Mucosa of descending colon (tissue), 3 donors: Measurements from ENCODE around the gene NR1I2. TPM values are rescaled to one million over a fixed set of nuclear protein-coding genes. Genes with fewer than 3 reads are reported as not detected.

Experiments
- ATAC-seq: fragments of 200-7000 bp; cut with Tn5 transposase; one replicate; pipeline ENCODE4 v1.9.1; 2020; ENCODE audit warnings: mild to moderate bottlenecking, moderate library complexity
- DNase-seq, 3 donors: peaks; one replicate each; pipeline ENCODE4 v3.0.0-alpha.2; 2020
- H3K36me3 ChIP-seq: fragments of 200-600 bp; one replicate; pipeline ENCODE4 v1.8.0; 2021; ENCODE audit warnings: low read depth, mild to moderate bottlenecking
- H3K4me1 ChIP-seq: fragments of 200-600 bp; one replicate; pipeline ENCODE4 v1.8.0; 2021; ENCODE audit warnings: low read depth, mild to moderate bottlenecking
- H3K4me3 ChIP-seq: fragments of 200-600 bp; one replicate; pipeline ENCODE4 v1.8.0; 2021; ENCODE audit warnings: mild to moderate bottlenecking
- H3K9me3 ChIP-seq: fragments of 200-600 bp; one replicate; pipeline ENCODE4 v1.8.0; 2021; ENCODE audit warnings: mild to moderate bottlenecking
- intact Hi-C, 2 donors: fragments of 100-400 bp; cut with DNase I in 1 of 2; cut with micrococcal nuclease in 1 of 2; formaldehyde crosslinking; loops; one replicate each; pipeline versions ENCODE4 v1.11.0 to v1.11.1; 2022; cut with DNase I, micrococcal nuclease
- total RNA-seq, 3 donors: library from RNA; stranded (reverse); fragmentation: NEBNext Ultra II Directional in 2 of 3; extraction: Animal tissue kit (Norgen Biotek cat#: 25700) in 2 of 3; gene quantifications; one replicate each; pipeline versions ENCODE4 v1.2.1 to v1.2.4, GENCODE V29; 2021 to 2023
- TF ChIP-seq, protein P1 (sequence below): fragments of 200-600 bp; IDR thresholded peaks from one replicate; pipeline ENCODE4 v1.8.0; 2022; ENCODE audit warnings: antibody characterized with exemption, mild to moderate bottlenecking
- donor health status: DM: no; HTN: no; CAD: no; lungs with moderate emphysema.
- donor health status: DM: no; HTN: no; CAD: no.
- donor health status: DM: no; HTN: yes; CAD: no.

Gene NR1I2
- total RNA-seq, 3 donors from 2014 or later = 62.9 to 141 (median 79.1) TPM

DNA sequence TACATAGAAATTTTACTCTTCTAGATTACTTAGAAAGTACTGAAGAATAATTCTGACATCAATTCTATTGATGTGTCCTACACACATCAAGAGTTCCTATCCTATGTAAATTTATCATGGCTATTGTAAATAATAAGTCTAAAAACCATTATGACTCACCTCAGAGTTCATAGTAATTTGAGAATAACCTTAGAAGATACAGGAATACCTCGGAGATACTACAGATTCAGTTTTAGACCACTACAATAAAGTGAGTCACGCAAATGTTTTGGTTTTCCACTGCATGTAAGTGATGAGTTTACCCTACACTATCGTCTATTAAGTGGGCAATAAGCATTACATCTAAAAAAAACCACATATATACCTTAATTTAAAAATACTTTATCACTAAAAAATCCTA is 74.8 kb downstream of the NR1I2 start:
- H3K4me3 ChIP-seq = no peak overlapping the region
- intact Hi-C loops = no loop called here
- H3K9me3 ChIP-seq = no peaks in the 10 kb centered on the region
- no peaks in the 10 kb centered on the region for H3K36me3 ChIP-seq
- TF ChIP-seq, protein P1, sequence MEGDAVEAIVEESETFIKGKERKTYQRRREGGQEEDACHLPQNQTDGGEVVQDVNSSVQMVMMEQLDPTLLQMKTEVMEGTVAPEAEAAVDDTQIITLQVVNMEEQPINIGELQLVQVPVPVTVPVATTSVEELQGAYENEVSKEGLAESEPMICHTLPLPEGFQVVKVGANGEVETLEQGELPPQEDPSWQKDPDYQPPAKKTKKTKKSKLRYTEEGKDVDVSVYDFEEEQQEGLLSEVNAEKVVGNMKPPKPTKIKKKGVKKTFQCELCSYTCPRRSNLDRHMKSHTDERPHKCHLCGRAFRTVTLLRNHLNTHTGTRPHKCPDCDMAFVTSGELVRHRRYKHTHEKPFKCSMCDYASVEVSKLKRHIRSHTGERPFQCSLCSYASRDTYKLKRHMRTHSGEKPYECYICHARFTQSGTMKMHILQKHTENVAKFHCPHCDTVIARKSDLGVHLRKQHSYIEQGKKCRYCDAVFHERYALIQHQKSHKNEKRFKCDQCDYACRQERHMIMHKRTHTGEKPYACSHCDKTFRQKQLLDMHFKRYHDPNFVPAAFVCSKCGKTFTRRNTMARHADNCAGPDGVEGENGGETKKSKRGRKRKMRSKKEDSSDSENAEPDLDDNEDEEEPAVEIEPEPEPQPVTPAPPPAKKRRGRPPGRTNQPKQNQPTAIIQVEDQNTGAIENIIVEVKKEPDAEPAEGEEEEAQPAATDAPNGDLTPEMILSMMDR = no peak
- ATAC-seq (no peak), DNase-seq (no peak)
- no peaks in the 10 kb centered on the region for H3K4me1 ChIP-seq

DNA sequence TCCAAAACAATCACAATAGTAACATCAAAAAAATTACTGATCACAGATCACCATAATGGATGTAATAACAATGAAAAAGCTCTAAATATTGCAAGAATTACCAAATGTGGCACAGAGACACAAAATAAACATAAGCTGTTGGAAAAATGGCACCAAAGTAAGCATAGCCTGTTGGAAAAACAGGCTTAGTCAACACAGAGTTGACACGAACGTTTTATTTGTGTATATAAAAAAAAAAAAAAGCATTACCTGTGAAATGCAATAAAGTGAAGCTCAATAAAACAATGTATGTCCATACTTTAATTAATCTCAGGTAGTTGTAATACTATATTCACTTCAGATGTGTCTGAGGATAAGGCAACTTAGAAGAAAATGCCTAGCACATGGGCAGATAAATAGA is 77.1 kb downstream of the NR1I2 start:
- no peaks in the 10 kb centered on the region for H3K36me3 ChIP-seq
- DNase-seq (no peak), ATAC-seq (no peak)

DNA sequence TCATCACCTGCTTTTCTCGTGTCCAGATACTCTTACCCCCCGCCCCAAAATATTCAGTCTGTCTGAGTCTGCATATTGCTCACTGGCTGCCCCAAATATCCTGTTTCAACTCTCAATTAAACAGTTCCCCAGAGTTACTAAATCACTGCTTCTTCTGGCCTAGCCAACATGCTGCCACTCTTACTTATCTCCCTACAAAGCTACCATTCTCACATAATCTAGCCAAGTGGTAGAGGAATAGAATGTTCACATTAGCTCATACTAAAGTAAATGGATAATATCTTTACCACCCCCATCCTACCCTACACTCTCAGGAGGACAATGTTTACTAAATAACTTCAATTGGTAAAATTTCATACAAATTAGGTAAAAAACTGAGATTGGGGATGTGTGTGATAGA is 77.8 kb downstream of the NR1I2 start:
- Histone ChIP-seq H3K9me3 (no peaks in the 10 kb centered on the region), H3K4me3 (no peak overlapping the region), H3K4me1 (no peaks in the 10 kb centered on the region), H3K36me3 (no peaks in the 10 kb centered on the region)
- no peak for ATAC-seq
- TF ChIP-seq, protein P1 = no peak
- no peak for DNase-seq
- intact Hi-C loops = no loop called here

More for the DNA sequence above, 77.1 kb downstream of the NR1I2 start:
- Histone ChIP-seq H3K4me1 (no peaks in the 10 kb centered on the region), H3K9me3 (no peaks in the 10 kb centered on the region), H3K4me3 (no peak overlapping the region)
- intact Hi-C loops = no loop called here
- TF ChIP-seq, protein P1 = no peak

DNA sequence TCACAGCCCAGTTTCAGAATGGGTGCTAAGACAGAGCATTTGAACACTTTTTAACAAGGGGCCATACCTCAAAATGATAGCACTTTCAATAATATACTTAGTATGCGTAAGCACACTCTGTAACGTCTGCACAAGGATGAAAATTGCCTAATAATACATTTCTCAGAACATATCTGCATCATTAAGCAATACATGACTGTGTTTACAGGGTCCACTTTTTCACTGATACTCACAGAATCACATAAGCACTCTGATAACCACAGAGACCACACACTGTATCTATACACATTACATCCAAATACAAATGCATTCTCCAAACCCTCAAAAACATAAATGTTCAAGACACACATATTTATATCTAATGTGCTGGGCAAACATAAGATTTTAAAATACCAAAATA is 79.8 kb downstream of the NR1I2 start:
- no peak overlapping the region for H3K4me3 ChIP-seq
- no peak for ATAC-seq
- intact Hi-C loops = no loop called here
- no peaks in the 10 kb centered on the region for H3K4me1 ChIP-seq
- TF ChIP-seq, protein P1 = no peak
- H3K9me3 ChIP-seq = no peaks in the 10 kb centered on the region
- no peaks in the 10 kb centered on the region for H3K36me3 ChIP-seq
- no peak for DNase-seq

DNA sequence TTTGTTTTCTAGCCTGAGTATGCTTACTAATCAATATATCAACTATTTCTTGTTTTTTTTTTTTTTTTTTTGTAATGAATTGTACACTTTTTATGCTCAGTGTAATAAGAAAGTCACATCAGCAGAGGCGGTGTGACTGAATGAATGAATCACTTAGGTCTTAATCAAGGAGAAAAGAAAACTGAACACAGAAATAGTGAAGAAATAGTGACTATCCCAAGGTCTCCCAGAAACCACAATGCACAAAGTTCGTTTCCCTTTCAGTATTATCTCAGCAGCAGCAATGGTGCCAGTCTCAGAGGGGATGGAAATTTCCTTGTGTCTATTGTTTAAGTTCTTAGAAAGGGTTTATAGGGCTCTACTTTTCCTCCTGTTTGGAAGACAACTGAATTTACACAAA is 80.7 kb downstream of the NR1I2 start:
- H3K4me1 ChIP-seq = no peaks in the 10 kb centered on the region
- DNase-seq = no peak
- TF ChIP-seq, protein P1 = no peak
- no peak overlapping the region for H3K4me3 ChIP-seq
- no peaks in the 10 kb centered on the region for H3K9me3 ChIP-seq
- no peaks in the 10 kb centered on the region for H3K36me3 ChIP-seq
- intact Hi-C loops = no loop called here
- ATAC-seq = no peak

DNA sequence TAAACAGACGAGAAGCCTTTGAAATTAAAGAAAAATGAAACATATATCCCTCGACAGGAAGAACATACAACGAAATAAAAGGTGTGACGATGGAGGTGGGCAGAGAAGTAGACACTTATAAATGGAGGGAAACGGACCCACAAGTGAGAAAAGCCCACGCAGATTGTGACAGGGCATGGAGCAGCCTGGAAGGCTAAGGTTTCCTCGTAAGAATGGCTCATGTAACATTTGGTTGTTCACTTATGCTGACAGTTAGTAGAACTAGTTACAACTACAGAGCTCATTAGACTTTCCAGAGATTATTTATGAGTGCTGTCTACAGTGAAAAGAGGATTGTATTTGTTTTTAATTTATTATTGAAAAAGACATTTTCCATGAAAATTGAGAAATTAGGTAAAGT is 82.6 kb downstream of the NR1I2 start:
- TF ChIP-seq, protein P1 = no peak
- no peaks in the 10 kb centered on the region for H3K9me3 ChIP-seq
- intact Hi-C loops = no loop called here
- ATAC-seq (no peak), DNase-seq (no peak)
- no peaks in the 10 kb centered on the region for H3K4me1 ChIP-seq
- no peaks in the 10 kb centered on the region for H3K36me3 ChIP-seq
- no peak overlapping the region for H3K4me3 ChIP-seq
